Skeletal muscle cell (primary cell): ENCODE results near the gene F7.

ENCODE experiments used
- DNase-seq: peaks from one replicate; pipeline ENCODE4 v3.0.0-alpha.2; 2010; ENCODE audit warnings: low read depth
- H3K4me3 ChIP-seq: 2 replicates; pipeline ENCODE4 v1.5.1; 2011; ENCODE audit warnings: low read depth, mild to moderate bottlenecking, control low read depth, low read length, moderate library complexity

The F7 gene

GRCh38 chr13:113084094-113084942, 21.3 kb upstream of the F7 start:
- no peak for DNase-seq
- no peak overlapping the region for H3K4me3 ChIP-seq

- DNase-seq: no peak
Observed at GRCh38 chr13:113084943-113085540, 20.5 kb upstream of the F7 start.

DNA sequence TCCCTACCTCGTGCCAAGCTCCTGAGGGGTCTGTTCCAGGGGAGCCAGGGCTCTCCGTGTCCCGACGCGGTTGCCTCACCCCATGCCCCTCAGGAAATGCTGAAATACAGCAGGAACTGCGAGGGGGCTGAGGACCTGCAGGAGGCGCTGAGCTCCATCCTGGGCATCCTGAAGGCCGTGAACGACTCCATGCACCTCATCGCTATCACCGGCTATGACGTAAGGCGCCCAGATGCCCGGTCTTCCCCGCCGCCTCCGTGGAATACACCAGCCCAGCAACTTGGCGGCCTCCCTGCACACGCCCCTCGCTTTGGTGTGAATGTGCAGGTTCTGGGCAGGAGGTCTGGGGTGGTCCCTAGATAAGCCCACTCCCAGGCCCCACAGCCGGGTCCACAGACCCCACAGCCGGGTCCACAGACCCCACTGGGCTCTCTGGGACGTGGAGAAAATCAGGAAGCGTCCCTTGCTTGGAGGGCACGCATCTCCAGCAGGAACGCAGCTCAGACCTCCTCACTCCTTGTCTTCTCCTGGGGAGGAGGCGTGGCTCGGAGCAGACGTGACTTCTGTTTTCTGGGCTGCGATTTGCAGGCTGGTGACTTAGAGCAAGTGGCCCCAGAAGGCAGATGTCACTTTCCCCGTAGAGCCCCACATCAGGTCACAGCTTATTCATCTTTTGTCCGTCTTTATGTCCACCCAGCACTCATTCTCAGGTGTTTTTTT, 19.4 kb upstream of the F7 start:
- DNase-seq: no peak
- H3K4me3 ChIP-seq: no peak overlapping the region

More at GRCh38 chr13:113084943-113085540, 20.5 kb upstream of the F7 start:
- H3K4me3 ChIP-seq: no peak overlapping the region

DNA sequence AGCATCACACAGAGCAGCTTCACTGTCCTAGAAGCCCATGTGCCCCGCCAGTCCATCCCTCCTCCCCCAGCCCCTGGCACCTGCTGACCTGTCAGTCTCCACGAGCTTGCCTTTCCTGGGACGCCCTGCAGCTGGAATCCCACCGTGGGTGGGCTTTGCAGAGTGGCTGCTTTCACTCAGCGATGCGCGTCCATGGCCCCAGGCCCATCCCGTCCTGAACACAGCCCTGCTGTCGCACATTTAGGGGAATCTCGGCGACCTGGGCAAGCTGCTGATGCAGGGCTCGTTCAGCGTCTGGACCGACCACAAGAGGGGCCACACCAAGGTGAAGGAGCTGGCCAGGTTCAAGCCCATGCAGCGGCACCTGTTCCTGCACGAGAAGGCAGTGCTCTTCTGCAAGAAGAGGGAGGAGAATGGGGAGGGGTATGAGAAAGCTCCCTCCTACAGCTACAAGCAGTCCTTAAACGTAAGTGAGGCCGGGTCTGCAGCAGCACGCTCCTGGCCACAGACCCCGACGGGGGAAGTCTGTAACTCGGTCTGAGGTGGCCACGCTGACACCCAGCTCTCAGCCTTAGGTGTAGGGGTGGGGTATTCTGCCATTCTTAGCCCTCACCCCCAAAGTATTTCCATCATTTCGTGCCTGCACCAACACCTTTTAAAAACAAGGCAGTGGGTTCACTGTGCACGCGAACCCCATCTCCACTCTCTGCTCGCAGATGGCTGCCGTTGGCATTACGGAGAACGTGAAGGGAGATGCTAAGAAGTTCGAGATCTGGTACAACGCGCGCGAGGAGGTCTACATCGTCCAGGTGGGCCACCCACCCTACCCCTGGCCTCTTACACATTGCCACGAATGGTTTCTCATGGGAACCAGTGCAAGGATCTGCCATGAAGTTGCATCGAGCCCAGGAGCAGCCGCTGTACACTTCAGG, 18.3 kb upstream of the F7 start:
- DNase-seq: no peak
- H3K4me3 ChIP-seq: no peak overlapping the region

- DNase-seq: no peak
- no peak overlapping the region for H3K4me3 ChIP-seq
Observed at GRCh38 chr13:113087923-113088690, 17.5 kb upstream of the F7 start.

GRCh38 chr13:113088691-113089020, 16.9 kb upstream of the F7 start:
- H3K4me3 ChIP-seq: no peak overlapping the region
- no peak for DNase-seq

GRCh38 chr13:113089693-113090414, 15.7 kb upstream of the F7 start:
- no peak for DNase-seq
- H3K4me3 ChIP-seq: no peak overlapping the region

DNA sequence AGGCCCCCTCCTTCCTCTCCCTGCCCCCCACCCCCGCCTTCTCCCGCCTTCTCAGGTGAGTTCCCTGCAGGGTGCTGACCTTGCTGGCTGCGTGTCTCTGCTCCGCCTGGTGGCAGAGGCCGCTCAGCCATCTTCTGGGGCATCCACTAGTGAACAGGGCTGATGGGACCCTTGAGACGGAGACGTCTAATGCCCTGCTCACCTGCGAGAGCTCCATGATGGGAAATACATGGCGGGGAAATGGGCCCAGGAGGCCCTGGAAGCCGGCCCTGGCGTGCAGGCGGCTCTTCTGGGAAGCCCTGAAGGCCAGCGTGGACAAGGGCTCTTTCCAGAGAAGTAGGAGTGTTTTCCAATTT, 15.2 kb upstream of the F7 start:
- H3K4me3 ChIP-seq: no peak overlapping the region
- DNase-seq: no peak

GRCh38 chr13:113090806-113091205, 14.8 kb upstream of the F7 start:
- no peak overlapping the region for H3K4me3 ChIP-seq
- no peak for DNase-seq

GRCh38 chr13:113091211-113091771, 14.3 kb upstream of the F7 start:
- H3K4me3 ChIP-seq: no peak overlapping the region
- no peak for DNase-seq

- DNase-seq: no peak
- H3K4me3 ChIP-seq: no peak overlapping the region
Observed at GRCh38 chr13:113091891-113092775, 13.5 kb upstream of the F7 start.

DNA sequence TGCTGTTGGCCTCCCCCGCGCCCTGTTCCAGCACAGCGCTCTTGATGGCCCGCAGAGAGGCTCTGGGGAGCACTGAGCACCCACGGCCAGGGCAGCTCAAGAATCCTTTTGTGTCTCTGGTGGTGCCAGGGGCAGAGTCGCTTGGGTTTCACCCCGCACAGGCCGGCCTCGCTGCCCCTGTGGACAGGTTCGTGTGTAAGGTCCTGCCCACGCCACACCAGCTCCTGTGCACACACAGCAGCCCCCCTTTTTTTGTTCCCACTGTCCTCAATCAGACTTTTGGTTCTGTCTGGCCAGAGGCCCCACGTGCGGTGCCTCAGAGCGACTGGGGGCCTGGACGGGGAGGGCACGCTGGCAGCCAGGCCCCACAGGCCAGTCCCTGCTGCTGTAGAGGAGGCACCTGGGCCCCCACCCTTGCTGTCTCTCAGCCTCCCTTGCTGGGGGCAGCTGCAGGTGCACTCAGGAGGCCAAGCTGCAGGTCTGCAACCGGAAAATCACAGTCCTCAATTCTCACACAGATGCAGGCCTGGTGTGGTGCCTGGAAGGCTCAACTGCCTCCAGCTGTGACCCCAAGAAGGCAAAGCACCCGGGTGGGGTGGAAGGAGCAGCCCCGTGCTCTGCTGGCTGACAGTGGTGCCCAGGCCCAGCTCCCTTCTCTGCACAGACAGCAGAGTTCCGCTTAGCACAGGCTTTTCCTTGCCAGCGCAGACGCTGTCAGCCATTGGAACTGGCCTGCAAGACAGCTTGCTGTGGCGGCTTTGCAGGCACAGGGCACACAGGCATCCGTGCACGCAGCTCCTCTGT, 12.6 kb upstream of the F7 start:
- no peak for DNase-seq
- H3K4me3 ChIP-seq: no peak overlapping the region

DNA sequence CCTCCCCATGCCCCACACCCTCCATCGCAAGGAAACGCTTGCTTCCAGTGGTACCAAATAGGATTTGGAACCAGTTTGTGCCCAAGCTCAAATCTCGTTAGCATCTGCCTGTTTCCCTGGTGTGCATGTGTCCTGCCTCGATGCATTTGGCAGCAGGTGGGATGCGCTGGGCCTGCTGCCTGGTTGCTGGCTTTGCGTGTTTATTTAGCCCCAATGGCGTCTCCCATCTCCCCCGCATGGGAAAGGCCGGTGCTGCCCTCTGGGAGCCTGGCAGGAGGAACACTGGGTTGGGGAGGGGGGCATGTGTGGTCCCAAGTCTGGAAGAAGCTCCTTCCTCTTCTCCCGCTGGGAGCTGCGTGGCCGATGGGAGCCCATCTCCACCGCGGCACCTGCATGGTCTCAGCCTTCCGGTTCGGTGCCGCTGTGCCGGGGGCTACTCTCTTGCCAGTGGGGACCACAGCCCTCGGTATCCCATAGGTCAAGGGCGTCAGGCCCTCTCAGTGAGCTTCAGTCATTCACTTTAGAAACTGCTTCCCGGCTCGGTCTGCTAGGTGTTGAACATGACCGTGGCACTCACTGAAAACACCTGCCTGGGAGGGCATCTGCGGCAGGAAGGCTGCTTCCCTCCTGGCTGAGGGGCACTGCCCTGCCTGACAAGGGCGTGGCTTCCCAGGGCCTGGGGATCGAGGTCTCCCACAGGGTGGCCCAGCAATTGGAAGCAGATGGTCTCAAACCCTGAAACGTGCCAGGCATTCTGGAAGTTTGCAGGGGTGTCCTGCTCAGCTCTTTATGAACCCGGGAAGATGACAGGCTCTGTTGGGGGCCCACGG, 11.8 kb upstream of the F7 start:
- no peak for DNase-seq
- H3K4me3 ChIP-seq: no peak overlapping the region

DNA sequence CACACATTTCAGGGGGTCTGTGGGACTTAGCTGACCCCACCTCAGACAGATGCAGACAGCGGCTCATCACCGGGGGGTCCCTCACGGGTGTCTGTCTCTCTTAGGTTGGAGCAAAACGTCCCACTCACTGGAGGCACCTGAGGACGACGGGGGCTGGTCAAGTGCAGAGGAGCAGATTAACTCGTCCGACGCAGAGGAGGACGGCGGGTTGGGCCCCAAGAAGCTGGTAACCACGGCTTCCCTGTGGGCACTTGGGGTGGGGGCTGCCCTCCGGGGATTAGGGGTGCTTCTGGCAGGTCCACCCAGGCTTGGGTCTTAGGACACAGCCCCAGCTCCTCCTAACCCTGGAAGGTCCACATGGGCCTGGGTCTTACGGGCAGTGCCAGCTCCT, 11.2 kb upstream of the F7 start:
- no peak overlapping the region for H3K4me3 ChIP-seq
- DNase-seq: no peak

DNA sequence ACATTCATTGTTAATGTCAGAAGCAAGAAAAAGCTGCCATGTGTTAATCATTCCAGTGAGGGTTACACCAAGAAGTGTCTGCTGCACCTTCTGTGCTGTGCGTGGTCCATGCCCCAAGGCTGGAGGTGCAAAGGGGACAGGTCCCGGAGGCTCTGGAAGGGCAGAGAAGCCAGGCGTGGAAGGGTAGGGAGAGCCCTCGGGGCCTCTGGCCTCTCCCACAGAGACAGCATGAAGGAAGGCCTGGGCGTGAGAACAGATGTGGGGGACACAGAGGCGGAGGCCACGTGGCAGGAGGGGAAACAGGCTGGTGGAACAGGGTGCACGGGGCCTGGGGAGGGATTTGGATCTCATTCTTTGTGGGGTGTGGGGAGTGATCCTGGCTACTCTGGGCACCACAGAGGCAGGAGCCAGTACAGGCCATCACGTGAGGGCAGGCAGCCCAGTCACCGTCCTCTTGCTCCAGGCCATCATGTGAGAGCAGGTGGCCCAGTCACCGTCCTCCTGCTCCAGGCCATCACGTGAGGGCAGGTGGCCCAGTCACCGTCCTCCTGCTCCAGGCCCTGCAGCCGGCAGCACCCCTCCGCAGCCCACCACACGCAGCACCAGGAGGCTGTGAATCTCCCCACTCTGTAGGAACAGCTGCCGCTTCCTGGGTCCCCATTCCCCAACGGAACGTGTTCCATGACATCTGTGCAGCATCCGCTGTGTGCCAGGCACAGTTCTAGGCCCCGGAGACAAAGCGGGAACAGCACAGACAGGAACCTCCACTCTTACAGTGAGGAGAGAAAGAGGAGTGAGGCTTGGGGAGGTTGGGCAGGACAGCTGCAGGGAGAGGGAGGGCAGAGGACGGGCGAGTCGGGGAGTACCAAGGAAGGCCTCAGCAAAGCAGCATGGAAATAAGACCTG, 10.2 kb upstream of the F7 start:
- no peak overlapping the region for H3K4me3 ChIP-seq
- DNase-seq: no peak
